DMS153 treated with DMSO at 0.1 percent for 48 hours (cell line): ENCODE data around the gene SLC25A51.
A peak's percentile ranks its signal among the peaks of the same experiment; 100 is the strongest.

ENCODE experiments used
- DNase-seq: peaks from one replicate; lab custom pipeline; 2025; ENCODE audit not compliant: unreplicated experiment; lab: John Stamatoyannopoulos, UW

Gene SLC25A51, protein sequence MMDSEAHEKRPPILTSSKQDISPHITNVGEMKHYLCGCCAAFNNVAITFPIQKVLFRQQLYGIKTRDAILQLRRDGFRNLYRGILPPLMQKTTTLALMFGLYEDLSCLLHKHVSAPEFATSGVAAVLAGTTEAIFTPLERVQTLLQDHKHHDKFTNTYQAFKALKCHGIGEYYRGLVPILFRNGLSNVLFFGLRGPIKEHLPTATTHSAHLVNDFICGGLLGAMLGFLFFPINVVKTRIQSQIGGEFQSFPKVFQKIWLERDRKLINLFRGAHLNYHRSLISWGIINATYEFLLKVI

DNA sequence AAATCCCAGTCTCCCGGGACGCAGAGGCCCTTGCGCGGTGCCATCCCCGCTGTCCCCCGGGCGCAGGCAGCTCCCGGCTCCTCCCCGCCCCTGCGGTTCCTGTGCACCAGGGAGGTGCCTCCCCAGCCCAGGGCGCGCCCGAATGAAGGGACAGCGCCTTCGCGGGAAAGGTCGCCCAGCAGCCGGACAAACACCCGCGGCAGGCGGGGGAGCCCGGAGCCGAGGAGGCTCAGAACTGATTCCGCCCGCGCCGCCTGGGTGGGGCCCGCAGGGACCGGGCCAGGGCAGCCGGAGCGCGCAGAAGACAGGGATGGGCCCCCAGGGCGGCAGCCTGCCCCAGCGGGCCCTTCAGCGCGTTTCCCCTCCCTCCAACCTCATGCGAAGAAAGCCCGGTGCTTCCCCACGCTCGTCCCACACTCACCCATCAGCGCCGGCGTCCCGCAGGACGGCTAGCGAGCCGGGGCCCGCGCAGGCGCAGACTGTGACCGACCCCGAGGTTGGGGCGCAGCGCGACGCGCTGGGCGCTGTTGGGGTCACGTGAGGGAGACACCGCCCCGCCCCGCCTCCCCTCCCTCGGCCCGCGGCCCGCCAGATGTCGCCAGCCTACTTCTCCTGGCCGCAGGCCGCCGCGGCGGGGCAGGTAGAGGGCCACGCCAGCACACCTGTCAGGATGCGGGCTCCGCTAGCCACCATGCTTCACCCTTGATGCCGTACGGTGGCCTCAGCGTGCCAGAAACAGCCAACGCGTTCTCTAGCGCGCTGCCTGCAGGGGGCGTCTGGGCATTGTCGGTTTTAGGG, at the start of gene SLC25A51:
SLC25A51 (minus strand) TSS at position 481 of the 798 bp plus-strand sequence. CDS start 15,577 bp downstream, outside the sequence.
- peak; percentile 80 for DNase-seq

- no peak for DNase-seq
Observed at GRCh38 chr9:37953206-37953774, 49.4 kb upstream of the SLC25A51 start.

GRCh38 chr9:37952731-37953130, 48.8 kb upstream of the SLC25A51 start:
- no peak for DNase-seq

- no peak for DNase-seq
Observed at GRCh38 chr9:37951671-37952449, 47.9 kb upstream of the SLC25A51 start.

- no peak for DNase-seq
Observed at GRCh38 chr9:37950561-37950960, 46.6 kb upstream of the SLC25A51 start.

DNA sequence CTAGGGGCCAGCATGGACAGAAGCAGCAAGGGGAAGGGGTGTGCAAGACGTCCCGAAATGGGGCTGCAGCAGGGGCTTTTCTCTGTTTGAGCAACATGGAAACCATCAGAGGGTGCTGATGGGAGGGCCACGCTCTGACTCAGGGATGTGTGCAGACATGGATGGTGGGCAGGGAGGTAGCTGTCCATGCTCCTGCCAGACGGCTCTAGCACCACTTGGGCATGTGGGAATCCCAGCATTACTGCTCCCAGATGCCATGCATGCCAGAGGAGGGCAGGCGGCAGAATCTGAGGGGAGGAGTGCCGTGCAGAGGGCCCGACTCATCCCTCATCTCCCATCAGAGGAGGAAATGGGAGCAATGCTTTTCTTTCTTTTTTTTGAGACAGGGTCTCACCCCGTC, 45.6 kb upstream of the SLC25A51 start:
- no peak for DNase-seq

GRCh38 chr9:37948417-37948980, 44.6 kb upstream of the SLC25A51 start:
- DNase-seq: no peak

DNA sequence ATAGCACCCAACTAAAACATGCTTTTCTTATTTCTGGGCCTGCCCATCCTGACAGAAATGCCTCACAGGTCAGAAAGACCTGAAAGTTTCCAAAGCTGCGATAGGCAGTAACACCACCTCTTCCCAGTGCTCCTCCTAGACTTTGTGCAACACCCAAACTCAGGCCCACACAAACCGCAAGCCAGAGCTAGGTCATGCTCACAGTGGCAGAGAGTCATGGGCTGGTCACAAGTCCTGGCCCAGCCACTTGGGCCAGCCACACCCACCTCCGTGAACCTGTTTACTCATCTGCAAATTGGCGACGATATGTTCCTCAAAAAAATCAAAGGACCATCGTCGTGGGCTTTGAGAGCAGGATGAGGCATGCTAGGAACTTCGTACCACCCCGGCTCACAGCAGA, 44.0 kb upstream of the SLC25A51 start:
- no peak for DNase-seq

- no peak for DNase-seq
Observed at GRCh38 chr9:37947471-37947870, 43.5 kb upstream of the SLC25A51 start.

DNA sequence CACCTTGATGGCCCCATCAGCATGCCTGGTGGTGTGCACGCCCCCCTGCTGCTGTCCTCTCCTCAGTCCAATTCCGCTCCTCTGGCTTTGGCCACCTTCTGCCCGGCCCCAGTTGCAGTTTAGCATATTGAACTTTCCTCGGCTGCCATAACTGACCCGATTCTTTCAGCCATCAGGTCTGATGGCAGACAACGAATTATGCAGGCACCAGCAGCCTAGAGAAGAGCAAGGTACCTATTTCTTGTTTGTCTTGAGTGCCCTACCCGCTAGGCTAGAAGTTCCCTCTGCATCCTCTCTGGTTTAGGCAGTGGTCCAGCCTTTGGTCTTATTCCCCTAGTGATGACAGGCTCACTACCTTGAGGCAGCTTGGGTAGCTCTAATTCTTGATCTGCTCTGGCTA, 43.0 kb upstream of the SLC25A51 start:
- no peak for DNase-seq

DNA sequence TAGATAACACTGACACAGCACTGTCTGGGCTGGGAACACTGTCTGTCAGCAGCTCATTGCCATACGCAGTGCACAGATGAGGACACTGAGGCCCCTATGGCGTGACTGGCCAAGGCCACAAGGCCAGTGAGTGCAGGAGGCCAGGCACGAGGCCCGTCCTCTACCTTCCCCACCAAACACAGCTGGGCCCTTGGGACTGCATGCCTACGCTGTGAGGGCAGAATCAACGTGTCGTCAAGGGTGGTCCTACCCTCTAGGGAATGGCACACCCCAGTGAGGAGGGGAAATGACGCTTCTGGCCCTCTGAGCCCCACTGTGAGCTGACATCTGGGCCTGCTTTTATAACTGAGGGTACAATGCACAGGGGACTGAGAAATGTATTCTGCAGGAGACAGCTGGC, 42.1 kb upstream of the SLC25A51 start:
- no peak for DNase-seq

GRCh38 chr9:37944671-37945481, 40.9 kb upstream of the SLC25A51 start:
- no peak for DNase-seq

GRCh38 chr9:37944266-37944650, 40.3 kb upstream of the SLC25A51 start:
- DNase-seq: no peak

GRCh38 chr9:37943345-37944265, 39.7 kb upstream of the SLC25A51 start:
- no peak for DNase-seq

- DNase-seq: no peak
Observed at GRCh38 chr9:37942621-37943344, 38.9 kb upstream of the SLC25A51 start.

GRCh38 chr9:37941253-37941652, 37.3 kb upstream of the SLC25A51 start:
- DNase-seq: no peak

DNA sequence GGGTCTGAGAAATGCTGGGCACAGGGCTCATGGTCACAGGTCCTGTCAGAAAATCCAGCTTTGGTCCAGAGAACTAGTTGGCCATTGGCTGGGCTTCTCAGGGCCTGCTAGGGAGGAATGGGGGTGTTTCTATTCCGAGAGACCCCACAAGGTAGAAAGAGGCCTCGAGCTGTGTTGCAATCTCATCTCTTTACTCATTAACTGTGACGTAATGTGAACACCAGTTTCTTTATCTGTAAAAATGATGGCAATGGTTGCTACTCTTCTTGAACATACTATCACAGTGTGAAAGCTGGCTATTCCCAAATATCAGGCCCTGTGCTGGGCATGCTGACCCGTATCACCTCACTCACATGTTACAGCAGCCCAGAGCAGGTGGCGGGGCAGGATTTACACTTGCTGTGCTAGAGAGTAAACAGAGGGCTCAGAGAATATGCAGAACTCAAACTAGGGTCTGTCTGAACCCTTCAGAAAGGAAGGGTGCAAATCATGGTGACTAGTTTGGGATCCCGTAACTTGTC, 35.7 kb upstream of the SLC25A51 start:
- DNase-seq: no peak
